HK-2 (cell line): Measurements from ENCODE around the gene CTBP1.

Source experiments
- DNase-seq: peaks from one replicate; pipeline ENCODE4 v3.0.0-alpha.2; 2018; ENCODE audit not compliant: unreplicated experiment

CTBP1 gene

DNA sequence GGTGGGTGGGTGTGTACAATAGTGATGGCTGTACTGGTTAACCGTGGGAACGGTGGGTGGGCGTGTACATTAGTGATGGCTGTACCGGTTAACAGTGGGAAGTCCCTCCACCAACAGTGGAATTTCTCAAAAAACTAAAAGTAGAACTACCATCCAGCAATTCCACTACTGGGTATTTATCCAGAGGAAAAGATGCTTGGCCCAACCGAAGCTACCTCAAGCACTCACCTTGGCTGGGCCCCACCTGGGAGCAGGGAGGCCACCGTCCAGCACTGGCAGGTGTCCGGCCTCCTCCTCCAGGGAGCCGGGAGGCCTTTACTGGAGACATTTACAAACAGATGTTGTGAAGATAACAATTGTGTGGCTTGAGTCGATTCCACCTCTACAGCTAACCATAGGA is 34.8 kb upstream of the CTBP1 start:
- no peak for DNase-seq

GRCh38 chr4:1279253-1279652 is 30.3 kb upstream of the CTBP1 start:
- no peak for DNase-seq

DNA sequence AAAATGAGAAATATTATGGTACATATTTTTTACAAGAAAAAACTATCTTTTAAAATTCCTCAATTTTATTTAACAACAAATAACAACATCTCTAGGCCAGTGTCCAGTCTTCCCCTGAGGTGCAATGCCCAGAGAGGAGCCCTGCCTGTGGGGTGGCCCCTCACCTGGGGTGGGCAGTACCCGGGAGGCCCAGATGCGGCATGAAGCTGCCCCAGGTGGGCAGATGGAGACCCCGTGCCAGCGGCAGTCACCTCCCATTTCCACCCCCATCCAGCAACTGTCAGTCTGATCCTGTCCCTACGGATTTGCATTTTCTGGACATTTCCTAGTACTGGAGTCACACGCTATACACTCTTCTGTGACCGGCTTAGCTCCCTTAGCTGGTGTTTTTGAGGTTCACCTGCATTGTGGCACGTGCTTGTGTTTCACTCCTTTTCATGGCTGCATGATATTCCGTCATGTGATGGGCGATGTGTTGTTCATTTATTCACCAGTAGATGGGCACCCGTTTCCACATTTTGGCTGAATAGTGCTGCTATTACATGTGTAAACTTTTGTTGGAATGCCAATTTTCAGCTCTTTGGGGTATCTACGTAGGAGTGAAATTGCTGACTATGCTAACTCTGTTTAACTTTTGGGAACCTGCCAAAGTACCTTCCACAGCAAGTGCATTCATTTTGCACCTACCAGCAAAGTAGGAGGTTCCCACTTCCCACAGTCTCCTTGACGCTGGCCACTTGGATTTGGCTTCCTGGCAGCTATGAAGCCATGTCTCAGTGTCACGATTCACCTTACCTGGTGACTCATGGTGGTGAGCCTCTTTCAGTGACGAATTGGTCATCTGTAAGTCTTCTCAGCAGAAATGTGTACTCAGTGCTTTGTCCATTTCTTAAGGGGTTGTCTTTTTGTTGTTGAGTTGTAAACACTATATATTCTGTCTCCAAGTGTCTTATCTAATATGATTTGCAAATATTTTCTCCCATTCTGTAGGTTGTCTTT is 29.0 kb upstream of the CTBP1 start:
- DNase-seq, result peak; percentile 72

- DNase-seq, result no peak
Measured at GRCh38 chr4:1276984-1277383, 28.1 kb upstream of the CTBP1 start.

- no peak for DNase-seq
Measured at GRCh38 chr4:1274871-1275270, 25.9 kb upstream of the CTBP1 start.

GRCh38 chr4:1271686-1272085 is 22.8 kb upstream of the CTBP1 start:
- DNase-seq, result no peak

DNA sequence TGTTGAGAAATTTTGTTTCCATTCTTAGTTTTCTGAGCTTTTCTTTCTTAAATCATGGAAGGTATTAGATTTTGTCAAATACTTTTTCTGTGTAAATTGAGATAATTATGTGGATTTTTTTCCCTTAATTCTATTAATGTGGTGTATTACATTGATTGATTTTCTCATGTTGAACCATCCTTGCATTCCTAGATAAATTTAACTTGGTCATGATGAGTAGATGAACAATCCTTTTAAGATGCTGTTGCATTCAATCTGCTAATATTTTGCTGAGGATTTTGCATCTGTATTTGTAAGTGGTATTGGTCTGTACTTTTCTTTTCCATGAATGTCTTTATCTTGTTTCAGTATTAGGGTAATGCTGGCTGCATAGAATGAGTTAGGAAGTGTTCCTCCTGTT is 20.3 kb upstream of the CTBP1 start:
- no peak for DNase-seq

GRCh38 chr4:1266881-1267763 is 18.2 kb upstream of the CTBP1 start:
- DNase-seq, result no peak

GRCh38 chr4:1265351-1265750 is 16.4 kb upstream of the CTBP1 start:
- DNase-seq, result no peak

DNA sequence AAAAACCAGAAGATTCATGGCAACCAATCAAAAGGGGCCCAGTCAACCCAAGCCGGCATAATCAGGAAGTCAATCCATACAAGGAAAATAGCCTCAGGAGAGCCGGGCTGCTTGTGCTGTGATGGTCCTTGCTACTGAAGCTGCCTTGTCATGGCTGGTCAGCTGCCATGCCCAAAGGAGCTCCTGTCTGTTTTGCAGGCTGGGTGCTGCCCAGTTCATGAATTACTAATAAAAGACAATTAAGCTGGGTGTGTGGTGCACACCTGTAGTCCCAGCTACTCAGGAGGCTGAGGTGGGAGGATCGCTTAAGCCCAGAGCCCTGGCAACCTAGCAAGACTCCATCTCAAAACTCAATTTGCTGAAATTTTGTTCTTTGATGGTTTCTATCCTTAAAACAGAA is 16.0 kb upstream of the CTBP1 start:
- DNase-seq, result no peak

DNA sequence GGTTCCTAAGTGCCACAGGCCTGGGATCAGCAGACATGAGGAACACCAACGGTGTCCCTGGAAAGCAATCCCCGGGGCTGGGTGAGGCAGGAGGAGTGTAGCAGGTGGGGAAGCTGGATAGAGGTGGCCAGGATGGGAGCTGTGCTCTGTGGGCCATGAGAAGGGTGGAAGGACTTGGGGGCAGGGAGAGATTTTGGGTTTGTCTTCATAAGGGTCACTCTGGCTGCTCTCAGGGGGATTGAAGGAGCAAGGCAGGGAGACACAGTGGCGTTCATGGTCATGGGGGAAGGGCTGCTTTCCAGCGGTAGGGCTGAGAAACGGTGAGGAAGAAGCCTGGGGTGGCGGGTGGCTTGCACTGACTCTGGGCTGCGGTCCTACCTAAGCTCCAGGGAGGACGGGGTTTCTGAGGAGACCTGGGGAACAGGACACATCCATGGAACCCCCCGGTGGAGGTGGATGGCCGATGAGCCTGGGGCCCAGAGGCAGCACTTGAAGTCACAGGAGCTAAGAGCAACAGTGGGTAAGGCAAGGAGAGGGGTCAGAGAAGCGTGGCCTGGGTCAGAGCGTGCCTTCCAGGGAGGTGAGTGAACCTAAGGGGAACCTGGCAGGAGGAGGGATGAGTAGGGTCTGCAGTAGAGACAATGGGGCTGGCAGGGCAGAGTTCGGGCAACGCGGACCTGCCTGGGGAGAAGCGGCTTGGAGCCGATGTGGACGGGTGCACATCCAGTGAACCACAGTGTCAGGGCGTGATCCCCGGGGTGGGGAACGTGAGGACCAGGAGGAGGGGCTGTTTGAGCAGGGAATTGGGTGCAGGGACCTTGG is 12.4 kb upstream of the CTBP1 start:
- DNase-seq, result no peak

- no peak for DNase-seq
Measured at GRCh38 chr4:1260418-1261106, 11.6 kb upstream of the CTBP1 start.

DNA sequence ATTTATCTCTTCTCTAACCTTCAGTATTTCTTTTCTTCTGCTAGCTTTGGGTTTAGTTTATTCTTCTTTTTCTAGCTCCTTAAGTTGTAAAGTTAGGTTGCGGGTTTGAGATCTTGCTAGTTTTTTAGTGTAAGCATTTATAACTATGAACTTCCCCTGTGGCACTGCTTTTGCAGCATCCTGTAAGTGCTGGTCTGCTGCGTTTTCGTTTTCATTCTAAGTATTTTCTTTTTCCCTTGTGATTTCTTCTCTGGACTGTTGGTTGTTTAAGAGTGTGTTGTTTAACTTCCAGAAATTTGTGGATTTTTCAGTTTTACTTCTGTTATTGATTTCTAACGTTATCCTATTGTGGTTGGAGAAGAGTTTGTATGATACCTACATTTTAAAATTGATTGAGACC is 11.0 kb upstream of the CTBP1 start:
- DNase-seq, result no peak

GRCh38 chr4:1258457-1258856 is 9.5 kb upstream of the CTBP1 start:
- DNase-seq, result no peak

DNA sequence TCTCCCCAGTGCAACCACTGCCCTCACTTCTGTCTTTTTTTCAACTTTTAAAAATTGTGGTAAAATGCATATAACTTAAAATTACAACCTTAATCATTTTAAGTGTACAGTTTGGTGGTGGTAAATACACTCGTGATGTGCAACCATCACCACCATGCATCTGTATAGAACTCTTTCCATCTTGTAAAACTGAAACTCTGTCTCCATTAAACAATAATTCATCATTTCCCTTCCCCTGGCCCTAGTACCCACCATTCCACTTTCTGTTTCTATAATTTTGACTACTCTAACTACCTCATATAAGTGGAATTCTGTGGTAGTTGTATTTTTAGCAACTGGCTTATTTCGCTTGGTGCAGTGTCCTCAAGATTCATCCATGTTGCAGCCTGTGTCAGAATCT is 6.8 kb upstream of the CTBP1 start:
- no peak for DNase-seq

- DNase-seq, result no peak
Measured at GRCh38 chr4:1255151-1255550, 6.2 kb upstream of the CTBP1 start.

- DNase-seq, result no peak
Measured at GRCh38 chr4:1253831-1254230, 4.9 kb upstream of the CTBP1 start.

DNA sequence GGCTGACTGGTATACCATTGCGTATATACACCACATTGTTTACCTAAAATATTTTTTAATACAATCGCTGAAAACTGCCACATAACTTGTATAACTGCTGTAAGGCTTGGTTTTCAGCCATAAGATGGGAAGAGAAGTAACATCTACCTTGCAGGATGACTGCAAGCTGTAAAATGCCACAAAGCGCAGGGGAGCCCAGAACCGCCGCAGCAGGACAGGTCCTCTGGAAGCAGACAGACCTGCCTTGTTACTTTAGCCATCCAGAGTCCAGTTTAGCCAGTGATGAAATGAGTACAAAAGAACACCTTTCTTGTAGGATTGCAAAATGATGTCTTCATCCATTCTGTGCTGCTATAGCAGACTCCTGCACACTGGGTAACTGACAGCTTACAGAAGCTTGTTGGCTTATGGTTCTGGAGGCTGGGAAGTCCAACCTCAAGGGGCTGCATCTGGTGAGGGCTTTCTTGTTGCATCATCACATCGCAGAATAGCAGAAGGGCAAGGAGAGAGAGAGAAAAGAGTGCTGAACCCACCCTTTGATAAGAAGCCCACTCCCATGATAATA is 4.1 kb upstream of the CTBP1 start:
- no peak for DNase-seq

DNA sequence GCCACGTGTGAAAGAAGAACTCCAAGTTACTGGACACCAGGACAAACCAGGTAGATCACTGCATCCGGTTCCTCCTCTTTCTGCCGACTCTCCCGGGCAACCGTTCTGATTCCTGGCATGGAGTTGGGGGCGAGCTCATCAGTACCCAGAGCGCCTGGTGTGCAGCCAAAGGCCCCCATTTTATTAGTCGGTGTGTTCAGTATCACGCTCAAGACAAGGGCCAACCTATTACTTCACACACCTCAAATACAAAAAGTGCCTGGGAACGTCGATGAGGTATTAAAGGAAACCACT is 2.8 kb upstream of the CTBP1 start:
- DNase-seq, result no peak

DNA sequence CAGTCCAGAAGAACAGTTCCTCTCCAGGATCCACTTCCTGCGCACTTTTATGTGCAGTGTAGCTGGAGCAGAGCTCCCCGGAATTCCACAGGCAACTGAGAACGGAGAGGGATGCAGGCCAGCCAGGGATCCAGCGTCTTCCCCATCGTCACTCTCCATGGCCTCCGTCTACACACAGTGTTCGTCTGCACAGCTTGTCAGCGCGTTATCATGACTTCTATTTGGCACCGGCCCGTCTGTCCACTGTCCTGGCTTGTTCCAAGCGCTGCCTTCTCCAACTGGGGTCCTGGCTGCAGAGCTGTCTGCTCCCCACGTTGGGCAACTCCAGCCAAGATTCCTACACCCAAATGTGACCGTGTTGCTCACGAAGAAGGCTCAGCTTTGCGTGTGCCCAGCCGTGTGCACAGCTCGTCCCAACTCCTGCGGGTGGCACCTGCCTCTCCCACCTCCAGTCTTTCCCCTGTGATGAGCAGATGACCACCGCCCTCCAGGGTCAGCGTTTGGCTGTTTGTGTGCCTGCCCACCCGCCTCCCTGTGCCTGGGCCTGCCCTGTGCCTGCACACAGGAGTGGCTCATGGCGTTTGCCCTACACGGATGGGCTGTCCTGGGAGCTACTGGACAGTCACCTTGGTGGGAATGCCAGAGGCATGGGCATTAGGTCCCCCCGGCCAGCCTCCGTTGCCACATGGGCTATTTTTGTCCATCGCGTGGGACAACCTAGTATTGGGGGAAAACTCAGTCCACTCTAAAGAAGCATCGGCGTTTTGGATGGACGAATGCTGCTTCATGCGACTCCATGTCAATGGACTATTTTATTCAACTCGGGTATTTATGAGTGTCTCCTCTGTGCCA is 2.2 kb upstream of the CTBP1 start:
- no peak for DNase-seq
